Spleen (tissue), 7 donors: ENCODE results near the gene SVOP.

Source experiments
- POLR2A ChIP-seq, 3 donors: fragments of 450-650 bp; IDR thresholded peaks; one replicate each; pipeline ENCODE4 v1.5.1; 2017; ENCODE audit warnings: antibody characterized with exemption in 3 of 3, mild to moderate bottlenecking in 1 of 3
- POLR2AphosphoS5 ChIP-seq, 3 donors: sonication (generic); formaldehyde crosslinking; IDR thresholded peaks; one replicate each; pipeline ENCODE4 v1.5.1; 2017; ENCODE audit warnings: antibody characterized with exemption in 3 of 3
- TF ChIP-seq, protein P1 (sequence below), 11 experiments: fragments of 200-600 bp in 7 of 11; fragments of 450-650 bp in 4 of 11; sonication (generic) in 4 of 11; IDR thresholded peaks in 8 of 11; conservative IDR thresholded peaks in 3 of 11; 1 replicate in 7 of 11; 2 replicates in 4 of 11; pipeline versions ENCODE4 v1.4.0 to v1.8.0; 2016 to 2021; ENCODE audit warnings: antibody characterized with exemption in 11 of 11, inconsistent platforms in 4 of 11, mild to moderate bottlenecking in 1 of 11
- donor health status: DM: no; HTN: no; CAD: no; lungs with moderate emphysema.
- donor health status: DM: no; HTN: no; CAD: no.
- donor health status: DM: no; HTN: no; CAD: no.

DNA sequence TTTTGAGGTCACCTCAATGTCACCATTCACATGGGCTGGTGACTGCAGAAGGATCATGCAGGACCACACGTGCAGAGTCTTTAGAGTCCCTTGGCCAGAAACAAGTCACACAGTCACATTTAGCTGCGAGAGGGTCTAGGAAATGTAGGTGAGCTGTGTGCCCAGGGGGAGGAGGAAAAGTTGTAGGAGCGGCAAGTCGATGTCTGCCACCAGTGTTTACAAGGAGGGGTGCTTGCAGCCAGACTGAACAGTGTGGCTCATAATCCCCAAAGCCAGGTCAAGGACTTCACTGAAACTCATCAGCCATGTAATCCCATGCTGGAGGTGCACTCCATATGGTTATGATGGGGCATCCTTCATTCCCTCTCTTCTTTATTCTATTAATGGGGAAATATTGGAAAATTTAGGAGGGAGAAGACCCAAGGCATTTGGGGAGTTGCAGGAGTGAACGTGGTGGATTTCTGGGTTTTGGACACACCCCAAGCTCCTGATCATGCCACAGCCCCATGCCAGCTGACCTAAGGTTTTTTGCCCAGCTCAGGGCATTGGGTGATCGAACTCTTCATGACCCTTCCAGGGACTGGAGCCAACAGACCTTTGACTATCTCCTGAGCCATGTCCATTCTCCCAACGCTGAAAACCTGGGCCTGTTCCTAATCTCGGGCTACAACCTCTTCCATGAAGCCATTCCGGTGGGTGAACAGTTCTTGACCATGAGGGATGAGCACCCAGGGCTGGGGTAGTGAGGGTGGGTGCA is 133.8 kb downstream of the SVOP start:
- TF ChIP-seq, protein P1, sequence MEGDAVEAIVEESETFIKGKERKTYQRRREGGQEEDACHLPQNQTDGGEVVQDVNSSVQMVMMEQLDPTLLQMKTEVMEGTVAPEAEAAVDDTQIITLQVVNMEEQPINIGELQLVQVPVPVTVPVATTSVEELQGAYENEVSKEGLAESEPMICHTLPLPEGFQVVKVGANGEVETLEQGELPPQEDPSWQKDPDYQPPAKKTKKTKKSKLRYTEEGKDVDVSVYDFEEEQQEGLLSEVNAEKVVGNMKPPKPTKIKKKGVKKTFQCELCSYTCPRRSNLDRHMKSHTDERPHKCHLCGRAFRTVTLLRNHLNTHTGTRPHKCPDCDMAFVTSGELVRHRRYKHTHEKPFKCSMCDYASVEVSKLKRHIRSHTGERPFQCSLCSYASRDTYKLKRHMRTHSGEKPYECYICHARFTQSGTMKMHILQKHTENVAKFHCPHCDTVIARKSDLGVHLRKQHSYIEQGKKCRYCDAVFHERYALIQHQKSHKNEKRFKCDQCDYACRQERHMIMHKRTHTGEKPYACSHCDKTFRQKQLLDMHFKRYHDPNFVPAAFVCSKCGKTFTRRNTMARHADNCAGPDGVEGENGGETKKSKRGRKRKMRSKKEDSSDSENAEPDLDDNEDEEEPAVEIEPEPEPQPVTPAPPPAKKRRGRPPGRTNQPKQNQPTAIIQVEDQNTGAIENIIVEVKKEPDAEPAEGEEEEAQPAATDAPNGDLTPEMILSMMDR (IDR thresholded peaks at IDR 0.05 in 8 of 11, conservative IDR thresholded peaks at IDR 0.05 in 3 of 11): no peak
- no peak for TF ChIP-seq POLR2A (IDR thresholded peaks at IDR 0.05)
- TF ChIP-seq POLR2AphosphoS5 (IDR thresholded peaks at IDR 0.05): no peak
